ENCODE results near the gene PTGES2.

Gene PTGES2

GRCh38 chr9:128127568-128127989 lies at the start of gene PTGES2:
Gene PTGES2, minus strand, starts transcription at chr9:128127729. Its CDS starts 12 bp downstream, at chr9:128127717.
- no peak for FAIRE-seq

GRCh38 chr9:128175726-128176125 lies 48.2 kb upstream of the PTGES2 start:
- FAIRE-seq = no peak

GRCh38 chr9:128175102-128175563 lies 47.6 kb upstream of the PTGES2 start:
- FAIRE-seq = no peak

GRCh38 chr9:128174062-128174461 lies 46.5 kb upstream of the PTGES2 start:
- FAIRE-seq = no peak

- no peak for FAIRE-seq
Observed at GRCh38 chr9:128169925-128170324, 42.4 kb upstream of the PTGES2 start.

- no peak for FAIRE-seq
Observed at GRCh38 chr9:128169492-128169891, 42.0 kb upstream of the PTGES2 start.

- no peak for FAIRE-seq
Observed at GRCh38 chr9:128168731-128169308, 41.3 kb upstream of the PTGES2 start.

GRCh38 chr9:128167209-128167608 lies 39.7 kb upstream of the PTGES2 start:
- no peak for FAIRE-seq

- FAIRE-seq = no peak
Observed at GRCh38 chr9:128166169-128166568, 38.6 kb upstream of the PTGES2 start.

- no peak for FAIRE-seq
Observed at GRCh38 chr9:128164307-128164885, 36.9 kb upstream of the PTGES2 start.

GRCh38 chr9:128163523-128164306 lies 36.2 kb upstream of the PTGES2 start:
- no peak for FAIRE-seq

GRCh38 chr9:128163027-128163515 lies 35.5 kb upstream of the PTGES2 start:
- no peak for FAIRE-seq

- FAIRE-seq = no peak
Observed at GRCh38 chr9:128162215-128163026, 34.9 kb upstream of the PTGES2 start.

GRCh38 chr9:128161215-128161902 lies 33.8 kb upstream of the PTGES2 start:
- FAIRE-seq = no peak

- FAIRE-seq = no peak
Observed at GRCh38 chr9:128160603-128160987, 33.1 kb upstream of the PTGES2 start.

- no peak for FAIRE-seq
Observed at GRCh38 chr9:128159784-128160602, 32.5 kb upstream of the PTGES2 start, which contains the start of gene BBLN. Gene BBLN, plus strand, starts transcription at chr9:128160265. Its CDS starts 143 bp downstream, at chr9:128160408.

GRCh38 chr9:128159522-128159783 lies 31.9 kb upstream of the PTGES2 start:
- FAIRE-seq = no peak

GRCh38 chr9:128155736-128156500 lies 28.4 kb upstream of the PTGES2 start:
- no peak for FAIRE-seq

GRCh38 chr9:128153947-128154695 lies 26.6 kb upstream of the PTGES2 start:
- FAIRE-seq = no peak
